HFF-Myc (cell line): ENCODE measurements around the gene ADAM33.

Source experiments
- DNase-seq: peaks from one replicate; pipeline ENCODE4 v3.0.0-alpha.2; 2011; ENCODE audit warnings: low read depth; ENCODE audit errors: extremely low read depth
- H3K4me3 ChIP-seq: replicated peaks from 2 replicates; pipeline ENCODE4 v1.5.1; 2011; ENCODE audit warnings: low read depth, mild to moderate bottlenecking, control low read depth, low read length
- CTCF ChIP-seq: IDR thresholded peaks from 2 replicates; pipeline ENCODE4 v1.5.1; 2012; ENCODE audit warnings: mild to moderate bottlenecking, low read depth, low read length, control low read depth; ENCODE audit errors: missing control alignments

ADAM33 gene

GRCh38 chr20:3632311-3633004, 49.4 kb downstream of the ADAM33 start:
- TF ChIP-seq CTCF, result no peak
- DNase-seq, result no peak
- H3K4me3 ChIP-seq, result no peak overlapping the region

- no peak for TF ChIP-seq CTCF
- no peak for DNase-seq
- H3K4me3 ChIP-seq, result no peak overlapping the region
These were observed 50.3 kb downstream of the ADAM33 start for GRCh38 chr20:3631534-3631933.

- no peak overlapping the region for H3K4me3 ChIP-seq
- TF ChIP-seq CTCF, result no peak
- DNase-seq, result no peak
These were observed 51.4 kb downstream of the ADAM33 start for GRCh38 chr20:3630429-3630828.

- TF ChIP-seq CTCF, result no peak
- no peak overlapping the region for H3K4me3 ChIP-seq
- no peak for DNase-seq
These were observed 51.9 kb downstream of the ADAM33 start for GRCh38 chr20:3629893-3630292.

- DNase-seq, result no peak
- no peak overlapping the region for H3K4me3 ChIP-seq
- TF ChIP-seq CTCF, result no peak
These were observed 53.1 kb downstream of the ADAM33 start for GRCh38 chr20:3628502-3629314.

- H3K4me3 ChIP-seq, result no peak overlapping the region
- TF ChIP-seq CTCF, result no peak
- no peak for DNase-seq
These were observed 54.3 kb downstream of the ADAM33 start for GRCh38 chr20:3627476-3627875.
